Mucosa of rectum (tissue), 2 donors: ENCODE data around the gene TCF3.

Experiments
- H3K27ac ChIP-seq, 2 donors: one replicate each; pipeline ENCODE4 v1.7.0; 2013; ENCODE audit warnings: inconsistent platforms in 2 of 2, low read depth in 2 of 2, low read length in 2 of 2
- H3K27me3 ChIP-seq, 2 donors: one replicate each; pipeline ENCODE4 v1.7.0; 2013; ENCODE audit warnings: low read length in 2 of 2; ENCODE audit not compliant: control insufficient read depth in 2 of 2, insufficient read depth in 2 of 2
- H3K36me3 ChIP-seq, 2 donors: one replicate each; pipeline ENCODE4 v1.7.0; 2013; ENCODE audit warnings: low read length in 2 of 2; ENCODE audit not compliant: control insufficient read depth in 2 of 2, insufficient read depth in 2 of 2
- H3K4me1 ChIP-seq, 2 donors: one replicate each; pipeline ENCODE4 v1.7.0; 2013; ENCODE audit warnings: low read length in 2 of 2, mild to moderate bottlenecking in 1 of 2; ENCODE audit not compliant: control insufficient read depth in 2 of 2, insufficient read depth in 2 of 2
- H3K4me3 ChIP-seq, 2 donors: one replicate each; pipeline ENCODE4 v1.7.0; 2013; ENCODE audit warnings: low read length in 2 of 2
- H3K9ac ChIP-seq, 2 donors: one replicate each; pipeline ENCODE4 v1.7.0; 2013; ENCODE audit warnings: low read length in 2 of 2, low read depth in 1 of 2, mild to moderate bottlenecking in 1 of 2
- H3K9me3 ChIP-seq, 2 donors: one replicate each; pipeline ENCODE4 v1.7.0; 2013; ENCODE audit warnings: low read length in 2 of 2; ENCODE audit not compliant: control insufficient read depth in 2 of 2
- donor health status: healthy.
- donor health status: Normal muscosa, but diverticular disease.

TCF3 gene

DNA sequence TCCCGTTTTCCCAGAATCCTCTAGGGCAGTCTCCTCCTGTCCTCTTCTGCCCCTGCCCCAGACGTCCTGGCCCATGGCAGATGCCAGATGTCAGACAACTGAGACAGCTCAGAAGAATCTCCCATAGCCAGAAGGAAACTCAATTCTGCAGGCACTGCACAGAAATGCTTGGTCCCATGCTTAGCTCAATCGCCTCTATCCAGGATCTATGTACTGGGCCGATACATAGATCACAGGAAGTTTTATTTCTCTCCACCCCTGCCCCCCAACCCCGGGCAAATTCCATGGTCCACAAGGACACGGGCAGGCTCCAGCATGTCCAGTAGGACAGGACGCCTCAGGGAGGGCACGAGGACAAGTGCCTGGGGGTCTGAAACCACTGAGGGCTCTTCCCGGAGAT lies 64.5 kb downstream of the TCF3 start:
- H3K27me3 ChIP-seq = no peaks in the 10 kb centered on the region
- H3K9ac ChIP-seq = no peak overlapping the region
- H3K4me1 ChIP-seq = peaks cover 10 to 11% of the 10 kb centered on the region in 2 donors
- no peaks in the 10 kb centered on the region for H3K9me3 ChIP-seq
- no peak overlapping the region for H3K4me3 ChIP-seq
- H3K36me3 ChIP-seq = peaks cover 3 to 6% of the 10 kb centered on the region in 2 donors
- H3K27ac ChIP-seq = no peak overlapping the region

DNA sequence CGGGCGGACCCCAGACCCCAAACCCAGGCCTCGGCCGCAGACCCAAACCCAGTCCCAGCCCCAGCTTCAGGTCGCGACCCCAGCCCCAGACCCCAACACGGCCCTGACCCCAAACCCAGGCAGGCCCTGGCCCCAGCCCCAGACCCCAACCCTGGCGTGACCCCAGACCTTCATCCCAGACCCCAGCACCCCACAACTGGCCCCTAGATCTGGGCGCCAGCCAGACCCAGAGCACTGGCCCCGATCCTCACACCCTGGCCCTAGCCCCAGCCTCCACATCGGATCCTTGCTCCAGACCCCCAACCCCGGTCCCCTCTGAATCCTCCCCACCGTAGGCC lies 67.2 kb downstream of the TCF3 start:
- Histone ChIP-seq H3K36me3 (peaks cover 18 to 26% of the 10 kb centered on the region in 2 donors), H3K9ac (no peak overlapping the region), H3K9me3 (no peaks in the 10 kb centered on the region)

DNA sequence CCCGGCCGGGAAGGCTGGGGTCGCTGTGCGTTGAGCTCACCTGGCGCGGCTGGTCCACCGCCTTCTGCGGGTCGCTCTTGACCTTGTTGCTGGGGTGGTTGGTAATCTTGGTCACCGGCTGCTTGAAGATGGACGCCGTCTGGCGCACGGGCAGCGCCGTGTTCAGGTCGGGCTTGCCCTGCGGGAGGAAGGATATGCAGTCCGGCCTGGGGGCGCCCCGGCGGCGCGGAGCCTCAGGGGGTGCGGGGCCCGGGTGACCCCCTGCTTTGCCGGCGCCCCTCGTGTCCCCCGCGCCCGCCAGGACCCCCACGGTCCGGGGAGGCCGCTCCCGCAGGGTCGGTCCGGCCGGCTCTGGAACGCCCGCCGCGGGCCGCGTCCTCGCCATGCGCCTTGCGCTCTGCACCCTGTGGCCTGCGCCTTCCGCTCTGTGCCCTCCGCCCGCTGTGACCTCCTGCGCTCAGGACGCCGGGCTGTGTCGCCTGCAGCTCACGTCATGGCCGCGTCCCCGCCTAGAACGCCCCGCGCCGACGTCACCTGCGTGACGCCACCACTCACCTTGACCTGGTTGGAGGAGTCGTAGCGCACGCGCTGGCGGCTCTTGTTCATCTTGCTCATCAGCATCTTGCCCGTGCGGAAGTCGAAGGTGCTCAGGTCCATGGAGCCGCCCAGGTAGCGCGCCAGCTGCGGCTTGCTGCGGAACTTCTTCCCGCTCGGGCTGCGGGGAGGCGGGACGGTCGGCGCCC lies 67.7 kb downstream of the TCF3 start:
- H3K9me3 ChIP-seq = no peaks in the 10 kb centered on the region
- H3K36me3 ChIP-seq = peaks cover 19 to 26% of the 10 kb centered on the region in 2 donors
- no peaks in the 10 kb centered on the region for H3K4me1 ChIP-seq
- H3K27ac ChIP-seq = no peak overlapping the region
- H3K27me3 ChIP-seq = no peaks in the 10 kb centered on the region
- no peak overlapping the region for H3K9ac ChIP-seq
- H3K4me3 ChIP-seq = no peak overlapping the region

More for the DNA sequence above, 67.2 kb downstream of the TCF3 start:
- Histone ChIP-seq H3K27ac (no peak overlapping the region), H3K27me3 (no peaks in the 10 kb centered on the region), H3K4me1 (no peaks in the 10 kb centered on the region), H3K4me3 (no peak overlapping the region)

DNA sequence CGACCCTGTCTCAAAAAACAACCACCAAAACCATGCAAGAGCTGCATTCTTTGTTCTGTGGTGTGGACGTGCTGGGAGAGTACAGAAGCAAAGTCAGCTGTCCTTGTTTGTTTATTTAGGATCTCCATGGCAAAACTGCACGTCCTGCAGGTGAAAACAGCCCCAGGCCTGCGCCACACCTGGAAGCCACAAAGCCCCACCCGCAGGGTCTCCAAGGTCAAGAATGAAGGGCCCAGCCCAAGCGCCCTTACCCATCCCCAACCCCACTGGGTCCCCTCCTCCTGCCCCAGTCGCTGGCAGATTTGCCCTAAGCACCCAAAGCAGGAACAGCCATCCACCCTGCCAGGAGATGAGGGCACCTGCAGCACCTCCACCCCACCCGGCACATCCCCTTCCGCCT lies 70.2 kb downstream of the TCF3 start:
- H3K9ac ChIP-seq = no peak overlapping the region
- no peak overlapping the region for H3K27ac ChIP-seq
- H3K36me3 ChIP-seq = peaks cover 23 to 26% of the 10 kb centered on the region in 2 donors
- no peaks in the 10 kb centered on the region for H3K4me1 ChIP-seq
- no peaks in the 10 kb centered on the region for H3K9me3 ChIP-seq
- no peaks in the 10 kb centered on the region for H3K27me3 ChIP-seq
- no peak overlapping the region for H3K4me3 ChIP-seq

DNA sequence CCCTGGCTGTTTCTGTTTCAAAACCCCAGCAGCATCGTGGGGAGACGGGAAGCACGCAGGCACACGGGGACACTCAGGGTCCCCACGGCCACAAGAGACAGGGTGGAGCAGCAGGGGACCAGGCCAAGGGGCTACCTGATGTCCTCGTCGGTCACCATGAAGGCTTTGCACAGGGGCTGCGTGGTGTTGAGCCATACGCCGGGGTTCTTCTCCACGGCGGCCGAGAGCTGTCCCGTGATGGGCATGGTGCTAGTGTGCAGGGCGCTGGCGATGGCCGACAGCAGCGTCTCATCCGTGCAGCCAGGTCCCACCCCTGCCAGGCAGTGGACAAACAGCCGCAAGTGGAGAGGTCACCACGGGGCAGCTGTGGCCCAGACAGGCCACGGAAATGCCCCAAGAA lies 71.5 kb downstream of the TCF3 start:
- H3K4me3 ChIP-seq = no peak overlapping the region
- H3K4me1 ChIP-seq = no peaks in the 10 kb centered on the region
- no peaks in the 10 kb centered on the region for H3K27me3 ChIP-seq
- no peak overlapping the region for H3K27ac ChIP-seq
- no peak overlapping the region for H3K9ac ChIP-seq
- no peaks in the 10 kb centered on the region for H3K9me3 ChIP-seq
- peaks cover 23 to 26% of the 10 kb centered on the region in 2 donors for H3K36me3 ChIP-seq

DNA sequence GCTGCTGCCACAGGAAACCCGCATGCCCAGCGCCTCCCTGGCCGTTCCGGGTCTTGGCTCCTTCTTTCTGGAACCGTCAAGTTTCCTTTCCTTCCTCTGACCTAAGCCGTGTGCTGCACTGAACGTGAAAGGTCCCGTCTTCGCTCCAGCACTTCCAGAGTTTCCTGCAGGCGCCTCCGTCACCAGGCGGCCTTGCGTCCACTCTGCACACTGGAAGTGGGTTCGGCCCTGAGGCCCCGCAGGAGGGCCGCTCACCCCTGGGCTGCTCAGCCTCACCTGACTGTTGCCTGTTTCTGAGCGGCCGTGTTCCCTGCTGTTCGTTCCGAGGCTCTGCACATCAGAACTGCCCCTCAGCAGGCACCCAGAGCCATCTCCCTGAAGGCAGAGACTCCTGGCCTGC lies 72.0 kb downstream of the TCF3 start:
- Histone ChIP-seq H3K9me3 (no peaks in the 10 kb centered on the region), H3K4me3 (no peak overlapping the region), H3K27ac (no peak overlapping the region), H3K27me3 (no peaks in the 10 kb centered on the region), H3K9ac (no peak overlapping the region), H3K36me3 (peaks cover 23 to 26% of the 10 kb centered on the region in 2 donors), H3K4me1 (no peaks in the 10 kb centered on the region)

DNA sequence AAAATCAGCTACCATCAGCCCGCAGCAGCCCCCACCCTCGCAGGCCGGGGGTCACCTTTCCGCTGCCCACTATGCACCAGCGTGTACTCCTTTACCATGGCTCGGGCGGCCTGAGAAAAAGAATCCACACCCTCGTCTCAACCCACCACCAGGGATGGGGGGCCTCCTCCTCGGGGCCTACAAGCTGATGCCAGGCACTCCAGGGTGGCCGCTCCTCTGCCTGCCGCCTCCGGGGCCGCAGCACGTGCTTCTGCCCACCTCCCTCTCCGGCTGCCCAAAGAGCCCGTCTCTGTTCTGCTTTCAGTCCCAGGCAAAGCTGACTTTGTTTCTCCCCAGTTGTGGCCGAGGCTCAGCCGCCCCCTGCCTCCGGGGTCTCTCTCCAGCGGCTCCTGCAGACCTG lies 73.2 kb downstream of the TCF3 start:
- Histone ChIP-seq H3K36me3 (peaks cover 19 to 21% of the 10 kb centered on the region in 2 donors), H3K27me3 (no peaks in the 10 kb centered on the region), H3K9me3 (no peaks in the 10 kb centered on the region), H3K9ac (no peak overlapping the region), H3K4me1 (no peaks in the 10 kb centered on the region), H3K4me3 (no peak overlapping the region), H3K27ac (no peak overlapping the region)

DNA sequence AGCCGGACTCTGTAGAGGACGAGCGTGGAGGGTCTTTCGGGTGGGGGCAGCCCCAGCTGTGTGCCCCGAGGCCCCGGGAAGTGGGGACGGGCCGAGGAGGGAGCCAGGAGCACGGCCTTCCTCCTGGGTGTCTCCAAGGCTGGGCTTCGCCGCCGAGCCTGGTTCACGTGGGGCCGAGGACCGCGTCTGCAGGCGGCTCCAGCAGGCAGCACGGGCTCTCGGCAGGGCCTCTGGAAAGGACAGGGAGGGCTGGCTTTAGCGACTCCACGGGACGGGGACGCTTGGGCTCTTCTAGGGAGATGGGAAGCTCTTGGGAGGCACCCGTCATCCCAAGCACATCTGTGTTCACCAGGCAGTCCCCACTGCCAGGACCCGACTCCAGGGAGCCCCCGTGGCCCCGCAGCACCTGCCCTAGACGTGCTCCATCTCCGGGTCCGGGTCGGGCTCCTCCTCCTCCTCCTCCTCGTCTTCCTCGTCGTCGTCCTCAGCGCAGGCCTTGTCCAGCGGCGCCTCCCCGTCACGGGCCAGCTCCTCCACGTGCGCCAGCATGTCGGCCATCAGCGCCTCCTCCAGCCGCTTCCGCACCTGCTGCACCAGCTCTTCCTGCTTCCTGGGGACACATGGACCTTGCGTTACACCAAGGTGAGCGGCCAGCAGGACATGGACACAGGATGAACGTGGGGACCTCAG lies 74.3 kb downstream of the TCF3 start:
- Histone ChIP-seq H3K4me3 (no peak overlapping the region), H3K9me3 (no peaks in the 10 kb centered on the region), H3K27me3 (no peaks in the 10 kb centered on the region), H3K4me1 (no peaks in the 10 kb centered on the region), H3K36me3 (peaks cover 19 to 21% of the 10 kb centered on the region in 2 donors), H3K27ac (no peak overlapping the region), H3K9ac (no peak overlapping the region)

DNA sequence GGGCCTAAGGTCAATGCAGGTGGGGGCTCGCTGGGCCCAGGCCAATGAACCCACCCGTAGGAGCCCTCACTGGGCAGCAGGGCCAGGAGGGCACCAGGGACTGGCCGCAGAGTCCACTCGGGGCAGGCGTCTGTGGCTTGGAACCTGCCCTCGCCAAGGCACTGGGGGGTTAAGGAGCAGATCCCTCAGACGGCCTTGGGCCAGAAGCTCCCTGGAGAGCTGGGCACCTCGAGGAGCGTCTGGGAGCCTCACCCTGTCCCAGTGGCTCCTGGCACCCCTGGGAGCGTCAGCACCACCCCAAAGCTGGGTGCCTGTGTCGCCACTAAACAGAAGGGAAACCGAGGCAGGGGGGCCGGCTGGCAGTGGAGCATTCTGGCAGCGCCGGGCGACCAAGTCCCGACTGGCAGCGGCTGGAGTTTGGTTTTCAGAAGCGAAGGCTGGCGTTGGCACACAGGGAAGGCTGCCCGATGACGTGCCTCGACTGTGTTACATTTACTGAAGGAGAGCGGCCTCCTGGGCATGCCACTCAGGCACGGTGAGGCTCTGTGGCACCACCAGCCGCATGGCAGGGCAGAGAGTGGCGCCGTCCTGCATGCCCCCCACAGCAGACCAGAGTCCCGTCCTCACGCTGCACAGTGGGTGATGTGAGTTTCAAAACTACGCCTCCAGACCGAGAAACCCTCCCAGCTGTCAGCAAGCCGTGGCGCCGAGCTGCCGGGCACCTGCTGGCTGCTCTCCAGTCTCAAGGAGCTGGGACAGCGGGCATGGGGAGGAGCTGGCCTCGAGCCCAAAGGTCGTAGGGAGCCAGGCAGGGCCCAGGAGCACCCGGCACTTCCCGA lies 75.1 kb downstream of the TCF3 start:
- Histone ChIP-seq H3K9me3 (no peaks in the 10 kb centered on the region), H3K36me3 (peaks cover 16 to 19% of the 10 kb centered on the region in 2 donors), H3K9ac (no peak overlapping the region), H3K4me1 (no peaks in the 10 kb centered on the region), H3K27ac (no peak overlapping the region), H3K4me3 (no peak overlapping the region), H3K27me3 (no peaks in the 10 kb centered on the region)
